ENCODE measurements around the gene FNIP2.
"Not testable (repeated sequence)": the region's sequence is repeated elsewhere in the genome, so short reads cannot be mapped to it uniquely, and the experiment has no call there.

DNA sequence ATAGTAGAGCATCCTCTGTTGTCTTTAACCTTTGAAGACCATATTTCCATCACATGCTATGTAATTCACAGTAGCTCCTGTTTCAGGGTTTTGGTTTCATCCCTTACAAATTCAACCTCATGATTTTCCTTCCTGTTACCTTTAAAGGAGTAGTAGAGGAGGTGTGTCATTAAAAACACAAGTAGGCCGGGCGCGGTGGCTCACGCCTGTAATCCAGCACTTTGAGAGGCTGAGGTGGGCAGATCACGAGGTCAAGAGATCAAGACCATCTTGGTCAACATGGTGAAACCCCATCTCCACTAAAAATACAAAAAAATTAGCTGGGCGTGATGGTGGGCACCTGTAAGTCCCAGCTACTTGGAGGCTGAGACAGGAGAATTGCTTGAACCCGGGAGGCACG is 59.3 kb downstream of the FNIP2 start:
- TF ChIP-seq, protein P1, sequence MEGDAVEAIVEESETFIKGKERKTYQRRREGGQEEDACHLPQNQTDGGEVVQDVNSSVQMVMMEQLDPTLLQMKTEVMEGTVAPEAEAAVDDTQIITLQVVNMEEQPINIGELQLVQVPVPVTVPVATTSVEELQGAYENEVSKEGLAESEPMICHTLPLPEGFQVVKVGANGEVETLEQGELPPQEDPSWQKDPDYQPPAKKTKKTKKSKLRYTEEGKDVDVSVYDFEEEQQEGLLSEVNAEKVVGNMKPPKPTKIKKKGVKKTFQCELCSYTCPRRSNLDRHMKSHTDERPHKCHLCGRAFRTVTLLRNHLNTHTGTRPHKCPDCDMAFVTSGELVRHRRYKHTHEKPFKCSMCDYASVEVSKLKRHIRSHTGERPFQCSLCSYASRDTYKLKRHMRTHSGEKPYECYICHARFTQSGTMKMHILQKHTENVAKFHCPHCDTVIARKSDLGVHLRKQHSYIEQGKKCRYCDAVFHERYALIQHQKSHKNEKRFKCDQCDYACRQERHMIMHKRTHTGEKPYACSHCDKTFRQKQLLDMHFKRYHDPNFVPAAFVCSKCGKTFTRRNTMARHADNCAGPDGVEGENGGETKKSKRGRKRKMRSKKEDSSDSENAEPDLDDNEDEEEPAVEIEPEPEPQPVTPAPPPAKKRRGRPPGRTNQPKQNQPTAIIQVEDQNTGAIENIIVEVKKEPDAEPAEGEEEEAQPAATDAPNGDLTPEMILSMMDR (IDR thresholded peaks at IDR 0.05): not testable (repeated sequence)
- TF ChIP-seq POLR2A (IDR thresholded peaks at IDR 0.05): not testable (repeated sequence)

Data from heart left ventricle (tissue), 13 donors.